HUES6 (cell line): ENCODE measurements around the gene CERCAM.

Experiments used
- H3K27ac ChIP-seq: 2 replicates; pipeline ENCODE4 v1.7.0; 2013; ENCODE audit warnings: low read depth, mild to moderate bottlenecking, low read length, inconsistent platforms
- H3K27me3 ChIP-seq: 2 replicates; pipeline ENCODE4 v1.6.1; 2013; ENCODE audit warnings: low read length; ENCODE audit not compliant: control insufficient read depth, insufficient read depth
- H3K36me3 ChIP-seq: 2 replicates; pipeline ENCODE4 v1.6.1; 2013; ENCODE audit warnings: low read length; ENCODE audit not compliant: control insufficient read depth, insufficient read depth
- H3K4me1 ChIP-seq: 2 replicates; pipeline ENCODE4 v1.6.1; 2013; ENCODE audit warnings: low read length; ENCODE audit not compliant: control insufficient read depth, insufficient read depth
- H3K4me3 ChIP-seq: 2 replicates; pipeline ENCODE4 v1.5.1; 2013; ENCODE audit warnings: low read depth, low read length
- H3K9ac ChIP-seq: one replicate; pipeline ENCODE4 v1.6.1; 2013; ENCODE audit warnings: mild to moderate bottlenecking, low read length
- H3K9me3 ChIP-seq: 2 replicates; pipeline ENCODE4 v1.6.1; 2013; ENCODE audit warnings: low read depth, low read length; ENCODE audit not compliant: control insufficient read depth, insufficient read depth

Gene CERCAM

DNA sequence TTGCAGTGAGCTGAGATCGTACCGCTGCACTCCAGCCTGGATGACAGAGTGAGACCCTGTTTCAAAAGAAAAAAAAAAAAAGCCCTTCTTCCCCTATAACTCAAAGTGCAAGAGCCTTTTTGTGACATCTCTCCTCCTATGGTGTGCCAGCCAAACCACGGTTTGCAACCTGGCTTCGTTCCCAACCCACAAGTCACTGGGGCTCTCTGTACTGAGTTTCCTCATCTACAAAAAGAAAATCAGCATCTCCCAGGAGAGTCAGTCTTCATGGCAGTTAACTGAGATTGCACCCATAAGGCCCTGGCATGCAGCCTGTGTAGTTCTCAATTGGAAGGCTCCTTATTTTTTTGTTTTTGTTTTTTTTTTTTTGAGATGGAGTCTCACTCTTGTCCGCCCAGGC, 49.9 kb downstream of the CERCAM start:
- Histone ChIP-seq H3K27ac (no peak overlapping the region), H3K9me3 (no peaks in the 10 kb centered on the region), H3K9ac (no peak overlapping the region), H3K36me3 (peaks cover 39% of the 10 kb centered on the region), H3K4me1 (no peaks in the 10 kb centered on the region), H3K27me3 (no peaks in the 10 kb centered on the region), H3K4me3 (no peak overlapping the region)

- Histone ChIP-seq H3K9ac (no peak overlapping the region), H3K4me1 (no peaks in the 10 kb centered on the region), H3K27me3 (no peaks in the 10 kb centered on the region), H3K4me3 (no peak overlapping the region), H3K9me3 (no peaks in the 10 kb centered on the region), H3K36me3 (peaks cover 37% of the 10 kb centered on the region), H3K27ac (no peak overlapping the region)
These were observed 52.4 kb downstream of the CERCAM start for GRCh38 chr9:128473104-128473503.

DNA sequence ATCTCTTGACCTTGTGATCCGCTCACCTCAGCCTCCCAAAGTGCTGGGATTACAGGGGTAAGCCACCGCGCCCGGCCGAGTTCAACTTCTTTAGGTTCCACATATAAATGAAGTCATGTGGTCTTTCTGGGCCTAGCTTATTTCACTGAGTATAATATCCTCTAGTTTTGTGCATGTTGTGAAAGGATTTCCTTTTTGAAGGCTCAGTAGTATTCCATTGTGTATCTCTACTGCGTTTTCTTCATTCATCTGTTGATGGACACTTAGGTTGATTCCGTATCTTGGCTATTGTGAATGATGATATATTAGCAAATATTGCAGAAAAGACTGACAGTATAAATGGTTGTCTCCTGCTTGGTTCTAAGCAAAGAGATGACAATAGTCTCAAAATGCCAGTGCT, 55.2 kb downstream of the CERCAM start:
- Histone ChIP-seq H3K4me3 (no peak overlapping the region), H3K4me1 (peaks cover 5% of the 10 kb centered on the region; the same call in 1 of the 2 replicates), H3K27me3 (no peaks in the 10 kb centered on the region), H3K27ac (no peak overlapping the region), H3K36me3 (peaks cover 38% of the 10 kb centered on the region), H3K9ac (no peak overlapping the region), H3K9me3 (no peaks in the 10 kb centered on the region)

GRCh38 chr9:128479262-128479661, 58.6 kb downstream of the CERCAM start:
- Histone ChIP-seq H3K27ac (no peak overlapping the region), H3K9ac (no peak overlapping the region), H3K27me3 (no peaks in the 10 kb centered on the region), H3K4me3 (no peak overlapping the region), H3K9me3 (no peaks in the 10 kb centered on the region), H3K4me1 (peaks cover 5% of the 10 kb centered on the region; the same call in 1 of the 2 replicates), H3K36me3 (peaks cover 45% of the 10 kb centered on the region)

GRCh38 chr9:128481561-128481960, 60.9 kb downstream of the CERCAM start:
- H3K36me3 ChIP-seq, result peaks cover 53% of the 10 kb centered on the region
- no peaks in the 10 kb centered on the region for H3K9me3 ChIP-seq
- H3K27ac ChIP-seq, result no peak overlapping the region
- no peaks in the 10 kb centered on the region for H3K27me3 ChIP-seq
- H3K4me3 ChIP-seq, result no peak overlapping the region
- H3K4me1 ChIP-seq, result peaks cover 5% of the 10 kb centered on the region; the same call in 1 of the 2 replicates
- H3K9ac ChIP-seq, result no peak overlapping the region

GRCh38 chr9:128482186-128482585, 61.5 kb downstream of the CERCAM start:
- Histone ChIP-seq H3K9me3 (no peaks in the 10 kb centered on the region), H3K9ac (no peak overlapping the region), H3K36me3 (peaks cover 60% of the 10 kb centered on the region), H3K4me3 (no peak overlapping the region), H3K27me3 (no peaks in the 10 kb centered on the region), H3K27ac (no peak overlapping the region), H3K4me1 (peaks cover 5% of the 10 kb centered on the region; the same call in 1 of the 2 replicates)

DNA sequence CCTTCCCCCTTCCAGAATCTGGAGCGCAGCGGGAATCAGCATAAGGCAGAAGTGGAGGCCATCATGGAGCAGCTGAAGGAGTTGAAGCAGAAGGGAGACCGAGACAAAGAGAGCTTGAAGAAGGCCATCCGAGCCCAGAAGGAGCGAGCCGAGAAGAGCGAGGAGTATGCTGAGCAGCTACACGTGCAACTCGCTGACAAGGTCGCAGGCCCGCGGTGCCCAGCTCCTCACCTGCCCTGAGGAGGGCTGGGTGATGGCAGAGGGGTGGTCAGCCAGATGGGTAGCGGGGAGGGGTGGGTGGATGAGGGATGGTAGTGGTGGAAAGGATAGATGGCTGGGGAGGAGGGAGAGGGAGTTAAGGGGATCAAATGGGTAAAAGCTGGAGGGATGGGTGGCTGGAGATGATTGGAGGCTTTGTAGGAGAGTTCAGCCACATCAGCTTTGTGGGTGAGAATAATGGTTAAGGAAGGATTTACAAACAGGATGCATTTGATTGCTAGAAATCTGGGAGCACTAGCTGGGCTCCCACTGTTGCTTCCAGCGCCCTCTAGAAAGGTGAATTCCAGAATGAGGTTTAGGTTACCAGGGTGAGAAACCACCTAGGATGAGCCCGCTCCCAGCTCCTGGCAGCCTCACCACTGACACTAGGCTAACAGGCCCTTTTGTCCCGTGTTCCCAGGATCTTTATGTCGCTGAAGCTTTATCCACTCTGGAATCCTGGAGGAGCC, 64.2 kb downstream of the CERCAM start:
- H3K27ac ChIP-seq, result no peak overlapping the region
- H3K4me3 ChIP-seq, result no peak overlapping the region
- H3K4me1 ChIP-seq, result no peaks in the 10 kb centered on the region
- H3K9me3 ChIP-seq, result no peaks in the 10 kb centered on the region
- peaks cover 68% of the 10 kb centered on the region for H3K36me3 ChIP-seq
- H3K27me3 ChIP-seq, result no peaks in the 10 kb centered on the region
- H3K9ac ChIP-seq, result no peak overlapping the region

- H3K27me3 ChIP-seq, result no peaks in the 10 kb centered on the region
- H3K9me3 ChIP-seq, result no peaks in the 10 kb centered on the region
- H3K27ac ChIP-seq, result no peak overlapping the region
- H3K36me3 ChIP-seq, result peaks cover 67% of the 10 kb centered on the region
- H3K4me1 ChIP-seq, result no peaks in the 10 kb centered on the region
- H3K4me3 ChIP-seq, result no peak overlapping the region
- no peak overlapping the region for H3K9ac ChIP-seq
These were observed 64.8 kb downstream of the CERCAM start for GRCh38 chr9:128485414-128485855.

GRCh38 chr9:128486201-128486600, 65.5 kb downstream of the CERCAM start:
- Histone ChIP-seq H3K9me3 (no peaks in the 10 kb centered on the region), H3K4me3 (no peak overlapping the region), H3K36me3 (peaks cover 65% of the 10 kb centered on the region), H3K27ac (no peak overlapping the region), H3K4me1 (no peaks in the 10 kb centered on the region), H3K27me3 (no peaks in the 10 kb centered on the region), H3K9ac (no peak overlapping the region)
